ENCODE results near the gene FBXO47.
"Not testable (repeated sequence)": the region's sequence is repeated elsewhere in the genome, so short reads cannot be mapped to it uniquely, and the experiment has no call there.

The FBXO47 gene

DNA sequence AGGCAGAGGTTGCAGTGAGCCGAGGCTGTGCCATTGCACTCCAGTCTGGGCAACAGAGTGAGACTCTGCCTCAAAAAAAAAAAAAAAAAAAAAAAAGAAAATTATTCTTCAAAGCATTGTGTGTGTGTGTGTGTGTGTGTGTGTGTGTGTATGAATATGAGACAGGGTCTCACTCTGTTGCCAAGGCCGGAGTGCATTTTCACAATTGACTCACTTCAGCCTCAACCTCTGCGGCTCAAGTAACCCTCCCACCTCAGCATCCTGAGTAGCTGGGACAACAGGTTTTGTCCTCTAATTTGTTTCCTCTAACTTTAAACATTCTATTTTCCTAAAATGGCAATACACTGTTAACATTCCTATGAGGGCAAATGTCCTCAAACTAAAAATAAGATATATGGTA lies 7.7 kb downstream of the FBXO47 start:
- DNase-seq (ENCODE audit: low read depth, low spot score): no peak
- in situ Hi-C loops (cut with HindIII; ENCODE audit: low sequenced_read_pairs): no loop called here
- no peak overlapping the region for H3K4me3 ChIP-seq (ENCODE audit: low read depth, low read length)
- TF ChIP-seq, protein P1, sequence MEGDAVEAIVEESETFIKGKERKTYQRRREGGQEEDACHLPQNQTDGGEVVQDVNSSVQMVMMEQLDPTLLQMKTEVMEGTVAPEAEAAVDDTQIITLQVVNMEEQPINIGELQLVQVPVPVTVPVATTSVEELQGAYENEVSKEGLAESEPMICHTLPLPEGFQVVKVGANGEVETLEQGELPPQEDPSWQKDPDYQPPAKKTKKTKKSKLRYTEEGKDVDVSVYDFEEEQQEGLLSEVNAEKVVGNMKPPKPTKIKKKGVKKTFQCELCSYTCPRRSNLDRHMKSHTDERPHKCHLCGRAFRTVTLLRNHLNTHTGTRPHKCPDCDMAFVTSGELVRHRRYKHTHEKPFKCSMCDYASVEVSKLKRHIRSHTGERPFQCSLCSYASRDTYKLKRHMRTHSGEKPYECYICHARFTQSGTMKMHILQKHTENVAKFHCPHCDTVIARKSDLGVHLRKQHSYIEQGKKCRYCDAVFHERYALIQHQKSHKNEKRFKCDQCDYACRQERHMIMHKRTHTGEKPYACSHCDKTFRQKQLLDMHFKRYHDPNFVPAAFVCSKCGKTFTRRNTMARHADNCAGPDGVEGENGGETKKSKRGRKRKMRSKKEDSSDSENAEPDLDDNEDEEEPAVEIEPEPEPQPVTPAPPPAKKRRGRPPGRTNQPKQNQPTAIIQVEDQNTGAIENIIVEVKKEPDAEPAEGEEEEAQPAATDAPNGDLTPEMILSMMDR (IDR thresholded peaks at IDR 0.05; ENCODE audit: low read depth, low read length): no peak

DNA sequence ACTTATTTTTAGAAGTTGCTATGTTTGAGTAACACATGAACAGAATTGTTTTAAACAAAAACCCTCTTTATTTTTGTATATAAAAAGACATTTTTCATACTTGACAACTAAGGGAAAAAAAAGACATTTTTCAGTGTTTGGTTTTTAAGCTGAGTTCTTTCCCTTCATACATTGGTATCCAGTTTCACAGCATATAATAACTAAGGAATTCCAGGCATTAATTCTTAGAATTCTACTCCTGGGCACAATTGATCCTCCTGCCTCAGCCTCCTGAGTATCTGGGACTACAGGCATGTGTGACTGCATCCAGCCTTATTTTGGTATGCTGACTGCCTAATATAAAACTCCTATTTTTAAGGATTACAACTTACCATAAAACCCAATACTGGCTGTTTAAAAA lies 8.4 kb downstream of the FBXO47 start:
- TF ChIP-seq, protein P1 (IDR thresholded peaks at IDR 0.05; ENCODE audit: low read depth, low read length): no peak
- H3K4me3 ChIP-seq (ENCODE audit: low read depth, low read length): no peak overlapping the region

DNA sequence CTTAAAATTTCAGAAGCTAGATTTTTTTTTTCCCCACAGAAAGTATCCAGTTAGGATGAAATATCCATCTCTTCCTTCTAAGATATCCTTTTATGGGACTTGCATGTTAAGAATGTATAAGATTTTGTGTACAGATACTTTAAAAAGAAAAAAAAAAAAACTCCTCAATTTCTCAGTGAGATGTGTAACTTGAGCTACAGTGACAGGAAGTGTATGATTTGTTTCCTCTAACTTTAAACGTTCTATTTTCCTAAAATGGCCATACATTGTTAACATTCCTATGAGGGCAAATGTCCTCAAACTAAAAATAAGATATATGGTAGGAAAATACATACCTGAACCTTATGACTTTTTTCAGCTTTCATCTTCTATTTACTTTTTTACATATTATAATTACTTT lies 8.9 kb downstream of the FBXO47 start:
- in situ Hi-C loops (cut with HindIII; ENCODE audit: low sequenced_read_pairs): no loop called here

More for the DNA sequence above, 8.4 kb downstream of the FBXO47 start:
- in situ Hi-C loops (cut with HindIII; ENCODE audit: low sequenced_read_pairs): no loop called here
- peak; percentile 44 for DNase-seq (ENCODE audit: low read depth, low spot score)

DNA sequence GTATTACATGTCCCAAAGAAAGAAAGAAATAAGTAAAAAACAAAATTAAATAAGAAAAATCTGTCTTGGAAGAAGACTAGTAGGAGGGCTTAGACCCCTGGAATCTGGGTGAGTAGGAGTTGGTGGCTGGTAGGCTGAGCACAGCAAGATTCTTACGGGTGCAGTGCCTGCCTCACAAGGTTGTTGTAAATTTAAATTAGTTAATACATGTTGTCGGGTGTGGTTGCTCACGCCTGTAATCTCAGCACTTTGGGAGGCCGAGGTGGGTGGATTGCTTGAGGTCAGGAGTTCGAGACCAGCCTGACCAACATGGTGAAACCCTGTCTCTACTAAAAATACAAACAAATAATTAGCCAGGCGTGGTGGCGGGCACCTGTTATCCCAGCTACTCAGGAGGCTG lies 13.4 kb downstream of the FBXO47 start:
- in situ Hi-C loops (cut with HindIII; ENCODE audit: low sequenced_read_pairs); H3K4me3 ChIP-seq (ENCODE audit: low read depth, low read length); DNase-seq (ENCODE audit: low read depth, low spot score): not testable (repeated sequence)

More for the DNA sequence above, 8.9 kb downstream of the FBXO47 start:
- no peak overlapping the region for H3K4me3 ChIP-seq (ENCODE audit: low read depth, low read length)
- TF ChIP-seq, protein P1 (IDR thresholded peaks at IDR 0.05; ENCODE audit: low read depth, low read length): no peak
- DNase-seq (ENCODE audit: low read depth, low spot score): peak; percentile 43

DNA sequence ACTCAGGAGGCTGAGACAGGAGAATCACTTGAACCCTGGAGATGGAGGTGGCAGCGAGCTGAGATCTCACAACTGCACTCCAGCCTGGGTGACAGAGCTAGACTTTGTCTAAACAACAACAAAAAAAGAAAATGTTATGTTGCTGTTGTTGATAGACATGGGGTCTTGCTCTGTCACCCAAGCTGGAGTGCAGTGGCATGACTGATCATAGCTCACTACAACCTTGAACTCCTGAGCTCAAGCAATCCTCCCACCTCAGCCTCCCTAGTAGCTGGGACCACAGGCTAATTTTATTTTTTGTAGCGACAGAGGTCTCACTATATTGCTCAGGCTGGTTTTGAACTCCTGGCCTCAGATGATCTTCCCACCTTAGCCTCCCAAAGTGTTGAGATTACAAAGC lies 20.0 kb downstream of the FBXO47 start:
- DNase-seq (ENCODE audit: low read depth, low spot score): no peak
- TF ChIP-seq, protein P1 (IDR thresholded peaks at IDR 0.05; ENCODE audit: low read depth, low read length): no peak
- in situ Hi-C loops (cut with HindIII; ENCODE audit: low sequenced_read_pairs): no loop called here
- H3K4me3 ChIP-seq (ENCODE audit: low read depth, low read length): no peak overlapping the region

DNA sequence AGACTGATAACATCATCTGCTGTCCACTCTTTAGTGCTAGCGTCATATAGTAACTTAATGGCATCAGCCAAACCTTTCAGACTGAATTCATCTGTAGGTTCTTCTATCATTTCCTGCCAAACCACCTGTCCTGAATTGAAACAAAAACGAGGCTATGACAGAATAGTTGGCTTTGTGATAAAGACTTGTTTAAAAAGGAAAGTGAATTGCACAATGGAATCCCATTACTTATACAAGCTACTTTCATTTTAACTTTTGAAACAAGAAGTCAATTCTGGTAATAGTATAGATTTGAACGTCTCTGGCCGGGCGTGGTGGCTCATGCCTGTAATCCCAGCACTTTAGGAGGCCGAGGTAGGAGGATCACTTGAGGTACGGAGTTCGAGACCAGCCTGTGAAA lies 23.6 kb downstream of the FBXO47 start:
- TF ChIP-seq, protein P1 (IDR thresholded peaks at IDR 0.05; ENCODE audit: low read depth, low read length): no peak
- in situ Hi-C loops (cut with HindIII; ENCODE audit: low sequenced_read_pairs): no loop called here
- no peak overlapping the region for H3K4me3 ChIP-seq (ENCODE audit: low read depth, low read length)
- no peak for DNase-seq (ENCODE audit: low read depth, low spot score)

DNA sequence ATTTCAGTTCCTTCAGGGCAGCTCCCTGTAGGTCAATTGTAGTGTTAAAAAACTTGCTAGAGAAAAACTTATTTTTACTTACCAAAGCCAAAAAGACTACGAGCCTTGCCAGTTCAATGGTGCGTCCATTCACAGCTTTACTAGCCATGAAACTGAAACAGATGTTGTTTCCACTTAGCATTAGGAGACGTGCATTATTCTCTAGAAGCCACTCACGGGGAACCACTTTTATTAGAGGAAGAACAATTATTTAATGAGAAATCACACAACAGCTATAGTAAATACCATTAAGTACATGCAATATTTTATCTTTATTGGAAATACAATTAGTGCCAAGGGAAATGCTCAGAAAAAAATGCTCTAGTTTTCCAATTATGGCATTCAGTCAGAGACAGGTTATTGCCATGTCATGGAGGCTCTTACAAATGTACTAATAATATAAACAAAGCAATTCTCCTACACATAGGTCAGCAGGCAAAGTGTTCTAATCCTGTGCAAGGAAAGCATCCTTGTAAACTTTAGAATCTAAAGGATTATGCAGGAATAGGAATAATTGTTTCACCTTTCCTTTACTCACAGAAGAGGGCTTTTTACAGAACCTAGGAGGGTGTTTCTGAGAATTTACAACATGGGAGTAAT lies 24.4 kb downstream of the FBXO47 start:
- no peak for DNase-seq (ENCODE audit: low read depth, low spot score)
- no peak overlapping the region for H3K4me3 ChIP-seq (ENCODE audit: low read depth, low read length)
- TF ChIP-seq, protein P1 (IDR thresholded peaks at IDR 0.05; ENCODE audit: low read depth, low read length): no peak
- in situ Hi-C loops (cut with HindIII; ENCODE audit: low sequenced_read_pairs): no loop called here

Data from astrocyte of the spinal cord (primary cell).